ENCODE measurements around the gene ARID1B. TPM values are rescaled to one million over a fixed set of nuclear protein-coding genes. Genes with fewer than 3 reads are reported as not detected.

Gene ARID1B
- total and polyA plus RNA-seq, 2 of the 13 experiments (the other 11 are each of a cell fraction or from before 2014, with no cell fraction given), result 20.1 to 32.6 TPM

- DNase-seq (ENCODE audit: low spot score), result no peak
- H3K4me1 ChIP-seq (ENCODE audit: insufficient read depth, low read length), result peaks cover 26% of the 10 kb centered on the region
- no peak for ATAC-seq
- peaks cover 0 to 4% of the 10 kb centered on the region in 2 experiments; a peak in 3 of 5 replicates for H3K36me3 ChIP-seq (replicated peaks in 1 of 2; ENCODE audit: control insufficient read depth in 1 of 2, insufficient read depth in 2 of 2, low read length in 2 of 2)
- no TSS peak for BruUV-seq (replicated peaks)
- ChIA-PET CTCF (ENCODE audit: low intra/inter-chr PET ratio, low total read pairs) (no interaction called here), POLR2A (no interaction called here)
- peaks cover 23% of the 10 kb centered on the region for H4K20me1 ChIP-seq (ENCODE audit: insufficient read depth, low read length)
- H3K27ac ChIP-seq (ENCODE audit: extremely low read length, insufficient read depth, low read length), result no peak overlapping the region
- H2AFZ ChIP-seq (ENCODE audit: low read length), result no peak overlapping the region
- no peak overlapping the region for H3K4me3 ChIP-seq (replicated peaks in 1 of 3; ENCODE audit: insufficient read depth in 1 of 3, low read depth in 2 of 3, low read length in 3 of 3)
- H3K4me2 ChIP-seq (ENCODE audit: low read depth, low read length), result no peak overlapping the region
- no peaks in the 10 kb centered on the region for H3K9me3 ChIP-seq (ENCODE audit: low read length)
- WGBS (ENCODE audit: low lambda C conversion rate), result 98% methylated on average over 12 of the region's 12 CpGs
- no peaks in the 10 kb centered on the region for H3K27me3 ChIP-seq (ENCODE audit: control insufficient read depth in 1 of 2, insufficient read depth in 2 of 2, low read length in 2 of 2)
- FAIRE-seq, result no peak
- peaks cover 66% of the 10 kb centered on the region for H3K79me2 ChIP-seq (ENCODE audit: insufficient read depth, low read length)
- no peak overlapping the region for H3K9ac ChIP-seq (ENCODE audit: insufficient read depth, low read depth, low read length)
- in situ Hi-C loops (cut with HindIII; ENCODE audit: extremely low pct_ligation_motif_present, low pct_unique_long_range_greater_than_20kb), result no loop called here
- intact Hi-C loops (cut with micrococcal nuclease; ENCODE audit: unreplicated experiment), result loop anchor here (5.0 kb wide), 1 partner anchor 67 kb away; no protein-coding TSS in a partner anchor
- TF ChIP-seq SNRNP70 (IDR thresholded peaks at IDR 0.05; ENCODE audit: low read depth, low read length), result no peak
- no peak for TF ChIP-seq GPN1 (CRISPR knock-in tag; IDR thresholded peaks at IDR 0.05; ENCODE audit: borderline replicate concordance)
- no peak for TF ChIP-seq ZIK1 (CRISPR knock-in tag; IDR thresholded peaks at IDR 0.05; ENCODE audit: borderline replicate concordance, low read depth)
- TF ChIP-seq FOXA3 (CRISPR knock-in tag; IDR thresholded peaks at IDR 0.05), result no peak
- no peak for TF ChIP-seq ZNF138 (CRISPR knock-in tag; IDR thresholded peaks at IDR 0.05; ENCODE audit: low read depth)
- no peak for TF ChIP-seq ARID4A (CRISPR knock-in tag; IDR thresholded peaks at IDR 0.05; ENCODE audit: borderline replicate concordance)
- no peak for TF ChIP-seq JARID2 (CRISPR knock-in tag; IDR thresholded peaks at IDR 0.05; ENCODE audit: insufficient replicate concordance)
- TF ChIP-seq ZBTB43 (CRISPR knock-in tag; conservative IDR thresholded peaks at IDR 0.05), result no peak
- no peak for TF ChIP-seq ZNF513 (CRISPR knock-in tag; conservative IDR thresholded peaks at IDR 0.05)
- no peak for TF ChIP-seq NR2C2 (CRISPR knock-in tag; IDR thresholded peaks at IDR 0.05; ENCODE audit: borderline replicate concordance)
Observed at GRCh38 chr6:156954816-156955215, 177.6 kb downstream of the ARID1B start.
